Testis (tissue), 2 donors: ENCODE data around the gene PPIB.

Source experiments
- CTCF ChIP-seq, 3 experiments: fragments of 450-650 bp in 2 of 3; fragments of 200-600 bp in 1 of 3; sonication (generic) in 1 of 3; IDR thresholded peaks; one replicate each; pipeline ENCODE4 v1.5.1; 2016 to 2019; ENCODE audit warnings: antibody characterized with exemption in 3 of 3, mild to moderate bottlenecking in 2 of 3, moderate library complexity in 1 of 3
- POLR2A ChIP-seq: fragments of 450-650 bp; IDR thresholded peaks from one replicate; pipeline ENCODE4 v1.6.1; 2017; ENCODE audit warnings: antibody characterized with exemption, mild to moderate bottlenecking, moderate library complexity

DNA sequence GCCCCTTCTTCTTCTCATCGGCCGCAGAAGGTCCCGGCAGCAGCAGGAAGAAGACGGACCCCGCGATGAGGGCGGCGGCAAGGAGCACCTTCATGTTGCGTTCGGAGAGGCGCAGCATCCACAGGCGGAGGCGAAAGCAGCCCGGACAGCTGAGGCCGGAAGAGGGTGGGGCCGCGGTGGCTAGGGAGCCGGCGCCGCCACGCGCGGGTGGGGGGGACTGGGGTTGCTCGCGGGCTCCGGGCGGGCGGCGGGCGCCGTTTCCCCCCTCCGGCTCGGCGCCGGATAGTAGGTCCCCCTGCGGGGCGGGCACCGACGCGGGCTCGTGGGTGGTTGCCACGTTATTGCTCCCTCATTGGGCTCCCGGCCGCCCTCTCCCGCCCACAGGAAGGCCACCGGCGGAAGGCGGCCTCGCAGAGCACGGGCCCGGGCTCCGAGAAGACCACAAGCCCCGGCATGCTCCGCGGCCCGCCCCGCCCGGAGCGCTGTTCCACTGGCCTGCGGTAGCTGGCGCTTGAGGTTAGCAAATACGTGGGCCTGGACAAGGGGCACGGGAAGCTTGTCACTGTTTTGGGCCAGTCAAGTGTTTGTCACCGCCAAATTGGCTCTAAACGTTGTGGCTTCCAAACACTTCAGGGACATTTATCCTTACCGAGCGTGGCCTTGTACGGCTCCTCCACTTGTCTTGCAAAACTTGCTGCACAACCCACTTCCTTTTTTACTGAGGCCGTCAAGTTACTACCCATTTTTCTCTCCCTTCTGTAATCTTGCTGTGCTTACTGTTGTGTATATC lies at the start of gene PPIB:
- TF ChIP-seq CTCF (IDR thresholded peaks at IDR 0.05): peak in 2 of 3 experiments; percentile 45 to 46
- TF ChIP-seq POLR2A: no peak
